Parathyroid adenoma (tissue), 2 donors: Measurements from ENCODE around the gene SEMA4B.

Experiments used
- H2AFZ ChIP-seq: fragments of 300-600 bp; sonication (generic); one replicate; pipeline ENCODE4 v1.7.0; 2017; ENCODE audit warnings: antibody characterized with exemption, mild to moderate bottlenecking
- H3K27ac ChIP-seq: fragments of 300-600 bp; sonication (generic); one replicate; pipeline ENCODE4 v1.7.0; 2017
- H3K27me3 ChIP-seq: fragments of 300-600 bp; sonication (generic); one replicate; pipeline ENCODE4 v1.7.0; 2017; ENCODE audit warnings: low read length; ENCODE audit not compliant: control insufficient read depth, insufficient read depth
- H3K36me3 ChIP-seq: fragments of 300-600 bp; sonication (generic); one replicate; pipeline ENCODE4 v1.7.0; 2017; ENCODE audit warnings: low read length; ENCODE audit not compliant: control insufficient read depth, insufficient read depth
- H3K4me1 ChIP-seq: fragments of 300-600 bp; sonication (generic); one replicate; pipeline ENCODE4 v1.7.0; 2017; ENCODE audit warnings: control low read depth
- H3K4me2 ChIP-seq: fragments of 300-600 bp; sonication (generic); one replicate; pipeline ENCODE4 v1.7.0; 2017; ENCODE audit warnings: low read length
- H3K4me3 ChIP-seq: fragments of 300-600 bp; sonication (generic); one replicate; pipeline ENCODE4 v1.7.0; 2017; ENCODE audit warnings: low read depth, low read length
- H3K79me2 ChIP-seq: fragments of 300-600 bp; sonication (generic); one replicate; pipeline ENCODE4 v1.7.0; 2017; ENCODE audit warnings: control low read depth
- H3K9ac ChIP-seq: fragments of 300-600 bp; sonication (generic); one replicate; pipeline ENCODE4 v1.7.0; 2017; ENCODE audit warnings: mild to moderate bottlenecking
- H3K9me3 ChIP-seq: fragments of 300-600 bp; sonication (generic); one replicate; pipeline ENCODE4 v1.7.0; 2017; ENCODE audit warnings: low read length; ENCODE audit not compliant: control insufficient read depth
- CTCF ChIP-seq: fragments of 300-600 bp; sonication (generic); IDR thresholded peaks from one replicate; pipeline ENCODE4 v1.7.0; 2017; ENCODE audit warnings: antibody characterized with exemption, mild to moderate bottlenecking
- donor health status: primary hyperparathyroidism.

SEMA4B gene

GRCh38 chr15:90261811-90262210, 60.7 kb downstream of the SEMA4B start:
- no peak for TF ChIP-seq CTCF
- no peaks in the 10 kb centered on the region for H3K27me3 ChIP-seq
- peaks cover 11% of the 10 kb centered on the region for H3K79me2 ChIP-seq
- no peaks in the 10 kb centered on the region for H3K36me3 ChIP-seq
- no peaks in the 10 kb centered on the region for H3K9me3 ChIP-seq
- H3K4me3 ChIP-seq = no peak overlapping the region
- H3K9ac ChIP-seq = no peak overlapping the region
- H3K27ac ChIP-seq = no peak overlapping the region
- H2AFZ ChIP-seq = no peak overlapping the region
- H3K4me2 ChIP-seq = no peak overlapping the region
- H3K4me1 ChIP-seq = peaks cover 7% of the 10 kb centered on the region

- no peak for TF ChIP-seq CTCF
- H2AFZ ChIP-seq = no peak overlapping the region
- peaks cover 17% of the 10 kb centered on the region for H3K79me2 ChIP-seq
- H3K4me3 ChIP-seq = no peak overlapping the region
- H3K9ac ChIP-seq = no peak overlapping the region
- H3K4me2 ChIP-seq = no peak overlapping the region
- no peak overlapping the region for H3K27ac ChIP-seq
- peaks cover 7% of the 10 kb centered on the region for H3K4me1 ChIP-seq
- H3K27me3 ChIP-seq = no peaks in the 10 kb centered on the region
- H3K9me3 ChIP-seq = no peaks in the 10 kb centered on the region
- no peaks in the 10 kb centered on the region for H3K36me3 ChIP-seq
Measured at GRCh38 chr15:90262426-90262825, 61.3 kb downstream of the SEMA4B start.

- Histone ChIP-seq H3K79me2 (peaks cover 21% of the 10 kb centered on the region), H3K9me3 (no peaks in the 10 kb centered on the region), H3K4me2 (peak overlapping the region; percentile 96), H3K4me1 (peaks cover 7% of the 10 kb centered on the region), H3K27ac (peak overlapping the region; percentile 96), H3K9ac (no peak overlapping the region), H3K4me3 (peak overlapping the region; percentile 76), H2AFZ (peak overlapping the region; percentile 96), H3K27me3 (no peaks in the 10 kb centered on the region), H3K36me3 (no peaks in the 10 kb centered on the region)
- TF ChIP-seq CTCF = no peak
Measured at GRCh38 chr15:90264671-90265070, 63.5 kb downstream of the SEMA4B start.

- Histone ChIP-seq H3K9me3 (no peaks in the 10 kb centered on the region), H3K27ac (peak within 1 kb of the TSS; percentile 96), H3K4me3 (peak within 1 kb of the TSS; percentile 76), H3K4me1 (peaks cover 9% of the 10 kb centered on the region), H3K27me3 (no peaks in the 10 kb centered on the region), H3K9ac (peak within 1 kb of the TSS; percentile 87), H3K36me3 (no peaks in the 10 kb centered on the region), H3K4me2 (peak within 1 kb of the TSS; percentile 96), H3K79me2 (peaks cover 21% of the 10 kb centered on the region), H2AFZ (peak within 1 kb of the TSS; percentile 96)
- TF ChIP-seq CTCF = no peak
Measured at GRCh38 chr15:90265271-90266060, 64.3 kb downstream of the SEMA4B start, which contains the start of gene NGRN. Gene NGRN (plus strand): TSS chr15:90265672. CDS start chr15:90265713, 41 bp downstream.

GRCh38 chr15:90266061-90266431, 64.9 kb downstream of the SEMA4B start:
- H3K27me3 ChIP-seq = no peaks in the 10 kb centered on the region
- H3K9me3 ChIP-seq = no peaks in the 10 kb centered on the region
- H3K27ac ChIP-seq = peak overlapping the region; percentile 96
- no peak for TF ChIP-seq CTCF
- H3K4me2 ChIP-seq = peak overlapping the region; percentile 96
- H3K4me3 ChIP-seq = peak overlapping the region; percentile 76
- peak overlapping the region; percentile 87 for H3K9ac ChIP-seq
- no peaks in the 10 kb centered on the region for H3K36me3 ChIP-seq
- H3K4me1 ChIP-seq = peaks cover 9% of the 10 kb centered on the region
- peak overlapping the region; percentile 96 for H2AFZ ChIP-seq
- H3K79me2 ChIP-seq = peaks cover 21% of the 10 kb centered on the region
